ENCODE results near the gene E2F4.

DNA sequence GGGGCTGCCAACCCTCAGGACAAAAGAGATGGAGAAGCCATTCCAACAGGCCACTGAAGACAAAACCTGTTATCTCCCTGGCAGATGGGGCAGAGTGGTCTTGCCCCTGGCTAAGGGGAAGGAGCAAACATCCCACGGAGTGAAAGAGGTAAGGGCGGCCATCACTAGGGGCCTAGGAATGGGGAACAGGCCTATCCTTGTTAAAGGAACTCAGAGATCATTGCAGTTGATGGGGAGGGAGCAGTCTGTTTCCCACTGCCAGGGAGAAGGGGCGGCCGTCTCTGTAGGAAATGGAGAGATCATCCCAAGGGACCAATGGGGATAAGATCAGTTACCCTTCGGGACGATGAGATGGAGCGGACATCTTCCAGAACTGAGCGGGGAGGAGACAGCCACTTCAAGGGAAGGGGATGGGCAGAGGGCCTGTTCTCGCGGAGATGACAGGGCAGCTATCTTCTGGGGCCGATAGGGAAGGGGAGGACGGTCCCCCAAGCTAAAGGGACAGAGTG is 34.4 kb downstream of the E2F4 start:
- TF ChIP-seq, protein P1, sequence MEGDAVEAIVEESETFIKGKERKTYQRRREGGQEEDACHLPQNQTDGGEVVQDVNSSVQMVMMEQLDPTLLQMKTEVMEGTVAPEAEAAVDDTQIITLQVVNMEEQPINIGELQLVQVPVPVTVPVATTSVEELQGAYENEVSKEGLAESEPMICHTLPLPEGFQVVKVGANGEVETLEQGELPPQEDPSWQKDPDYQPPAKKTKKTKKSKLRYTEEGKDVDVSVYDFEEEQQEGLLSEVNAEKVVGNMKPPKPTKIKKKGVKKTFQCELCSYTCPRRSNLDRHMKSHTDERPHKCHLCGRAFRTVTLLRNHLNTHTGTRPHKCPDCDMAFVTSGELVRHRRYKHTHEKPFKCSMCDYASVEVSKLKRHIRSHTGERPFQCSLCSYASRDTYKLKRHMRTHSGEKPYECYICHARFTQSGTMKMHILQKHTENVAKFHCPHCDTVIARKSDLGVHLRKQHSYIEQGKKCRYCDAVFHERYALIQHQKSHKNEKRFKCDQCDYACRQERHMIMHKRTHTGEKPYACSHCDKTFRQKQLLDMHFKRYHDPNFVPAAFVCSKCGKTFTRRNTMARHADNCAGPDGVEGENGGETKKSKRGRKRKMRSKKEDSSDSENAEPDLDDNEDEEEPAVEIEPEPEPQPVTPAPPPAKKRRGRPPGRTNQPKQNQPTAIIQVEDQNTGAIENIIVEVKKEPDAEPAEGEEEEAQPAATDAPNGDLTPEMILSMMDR (IDR thresholded peaks at IDR 0.05; ENCODE audit: poor library complexity) = no peak
- no peak for TF ChIP-seq EZH2phosphoT487 (IDR thresholded peaks at IDR 0.05; ENCODE audit: low read depth, severe bottlenecking, unreplicated experiment)
- no peak for TF ChIP-seq EZH2 (IDR thresholded peaks at IDR 0.05; ENCODE audit: borderline replicate concordance)
